ENCODE measurements around the gene ESYT1.
A peak's percentile ranks its signal among the peaks of the same experiment; 100 is the strongest.

ESYT1 gene

DNA sequence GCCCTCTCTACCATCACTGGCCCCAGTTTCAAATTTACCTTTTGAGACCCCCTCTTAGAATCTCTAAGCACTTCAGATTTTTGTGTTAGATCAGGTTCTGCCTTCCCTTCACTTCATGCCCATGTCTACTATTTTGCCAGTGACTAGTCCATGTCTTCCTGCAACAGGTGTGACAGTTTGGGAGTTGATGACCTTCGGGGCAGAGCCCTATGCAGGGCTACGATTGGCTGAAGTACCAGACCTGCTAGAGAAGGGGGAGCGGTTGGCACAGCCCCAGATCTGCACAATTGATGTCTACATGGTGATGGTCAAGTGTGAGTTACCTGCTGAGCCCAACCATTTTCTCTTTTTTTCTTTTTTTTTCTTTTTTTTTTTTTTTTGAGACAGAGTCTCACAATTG lies 29.5 kb upstream of the ESYT1 start:
- Mint-ChIP-seq H3K4me3 (no peak overlapping the region), H3K27me3 (no peaks in the 10 kb centered on the region), H3K36me3 (ENCODE audit: low read depth) (no peaks in the 10 kb centered on the region), H3K4me1 (ENCODE audit: low read depth) (peaks cover 26% of the 10 kb centered on the region), H3K27ac (no peak overlapping the region), H3K9me3 (no peaks in the 10 kb centered on the region)
- DNase-seq = no peak

DNA sequence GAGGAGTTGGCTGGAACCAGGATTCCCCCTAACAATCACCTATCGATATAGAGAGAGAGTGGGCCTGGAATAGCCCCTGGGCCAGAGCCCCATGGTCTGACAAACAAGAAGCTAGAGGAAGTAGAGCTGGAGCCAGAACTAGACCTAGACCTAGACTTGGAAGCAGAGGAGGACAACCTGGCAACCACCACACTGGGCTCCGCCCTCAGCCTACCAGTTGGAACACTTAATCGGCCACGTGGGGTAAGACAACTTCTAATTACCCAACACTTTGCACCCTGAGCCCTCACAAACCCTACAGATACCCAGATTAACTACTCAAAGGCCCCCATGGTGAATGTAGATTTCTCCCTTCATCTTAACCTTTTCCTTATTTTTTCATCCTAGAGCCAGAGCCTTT lies 28.3 kb upstream of the ESYT1 start:
- DNase-seq = no peak
- Mint-ChIP-seq H3K36me3 (ENCODE audit: low read depth) (peaks cover 8% of the 10 kb centered on the region), H3K4me1 (ENCODE audit: low read depth) (peaks cover 30% of the 10 kb centered on the region), H3K4me3 (no peak overlapping the region), H3K27me3 (no peaks in the 10 kb centered on the region), H3K9me3 (no peaks in the 10 kb centered on the region), H3K27ac (no peak overlapping the region)

DNA sequence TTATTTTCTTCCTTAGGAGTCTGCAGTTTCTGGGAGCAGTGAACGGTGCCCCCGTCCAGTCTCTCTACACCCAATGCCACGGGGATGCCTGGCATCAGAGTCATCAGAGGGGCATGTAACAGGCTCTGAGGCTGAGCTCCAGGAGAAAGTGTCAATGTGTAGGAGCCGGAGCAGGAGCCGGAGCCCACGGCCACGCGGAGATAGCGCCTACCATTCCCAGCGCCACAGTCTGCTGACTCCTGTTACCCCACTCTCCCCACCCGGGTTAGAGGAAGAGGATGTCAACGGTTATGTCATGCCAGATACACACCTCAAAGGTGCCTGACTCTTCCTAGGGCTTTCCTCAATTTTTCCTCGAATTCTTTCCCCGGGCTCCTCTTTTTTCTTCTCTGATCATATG lies 27.0 kb upstream of the ESYT1 start:
- Mint-ChIP-seq H3K27me3 (no peaks in the 10 kb centered on the region), H3K36me3 (ENCODE audit: low read depth) (peaks cover 21% of the 10 kb centered on the region), H3K4me3 (no peak overlapping the region), H3K27ac (peak overlapping the region; percentile 49), H3K4me1 (ENCODE audit: low read depth) (peaks cover 31% of the 10 kb centered on the region), H3K9me3 (no peaks in the 10 kb centered on the region)
- DNase-seq = no peak

DNA sequence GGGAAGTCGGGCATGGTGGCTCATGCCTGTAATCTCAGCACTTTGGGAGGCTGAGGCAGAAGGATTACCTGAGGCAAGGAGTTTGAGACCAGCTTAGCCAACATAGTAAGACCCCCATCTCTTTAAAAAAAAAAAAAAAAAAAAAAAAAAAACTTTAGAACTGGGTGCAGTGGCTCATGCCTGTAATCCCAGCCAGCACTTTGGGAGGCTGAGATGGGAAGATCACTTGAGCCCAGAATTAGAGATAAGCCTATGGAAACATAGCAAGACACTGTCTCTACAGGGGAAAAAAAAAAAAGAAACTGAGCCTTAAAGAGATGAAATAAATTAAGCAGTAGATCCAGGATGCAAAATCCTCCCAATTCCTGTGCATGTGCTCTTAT lies 25.4 kb upstream of the ESYT1 start:
- Mint-ChIP-seq H3K9me3 (no peaks in the 10 kb centered on the region), H3K27me3 (no peaks in the 10 kb centered on the region), H3K4me3 (peak overlapping the region; percentile 100), H3K27ac (peak overlapping the region; percentile 99), H3K36me3 (ENCODE audit: low read depth) (peaks cover 37% of the 10 kb centered on the region), H3K4me1 (ENCODE audit: low read depth) (peaks cover 44% of the 10 kb centered on the region)
- DNase-seq = no peak

DNA sequence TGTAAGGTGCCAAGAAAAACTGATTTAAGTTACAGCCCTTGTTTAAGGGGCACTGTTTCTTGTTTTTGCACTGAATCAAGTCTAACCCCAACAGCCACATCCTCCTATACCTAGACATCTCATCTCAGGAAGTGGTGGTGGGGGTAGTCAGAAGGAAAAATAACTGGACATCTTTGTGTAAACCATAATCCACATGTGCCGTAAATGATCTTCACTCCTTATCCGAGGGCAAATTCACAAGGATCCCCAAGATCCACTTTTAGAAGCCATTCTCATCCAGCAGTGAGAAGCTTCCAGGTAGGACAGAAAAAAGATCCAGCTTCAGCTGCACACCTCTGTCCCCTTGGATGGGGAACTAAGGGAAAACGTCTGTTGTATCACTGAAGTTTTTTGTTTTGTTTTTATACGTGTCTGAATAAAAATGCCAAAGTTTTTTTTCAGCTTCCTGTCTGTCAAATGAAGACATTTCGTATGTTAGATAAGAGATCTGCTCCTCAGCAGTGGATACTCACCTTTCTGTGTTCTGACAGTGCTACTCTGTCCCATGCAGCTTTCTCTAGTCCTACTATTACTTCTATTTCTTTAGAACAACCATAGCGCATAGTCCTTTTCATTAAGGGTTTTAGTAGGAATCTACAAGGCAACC lies 24.9 kb upstream of the ESYT1 start:
- Mint-ChIP-seq H3K27ac (peak overlapping the region; percentile 99), H3K4me3 (peak overlapping the region; percentile 100), H3K36me3 (ENCODE audit: low read depth) (peaks cover 42% of the 10 kb centered on the region), H3K27me3 (no peaks in the 10 kb centered on the region), H3K9me3 (no peaks in the 10 kb centered on the region), H3K4me1 (ENCODE audit: low read depth) (peaks cover 47% of the 10 kb centered on the region)
- DNase-seq = no peak

GRCh38 chr12:56103823-56104108 lies 24.3 kb upstream of the ESYT1 start:
- Mint-ChIP-seq H3K27me3 (no peaks in the 10 kb centered on the region), H3K4me3 (peak overlapping the region; percentile 100), H3K9me3 (no peaks in the 10 kb centered on the region), H3K4me1 (ENCODE audit: low read depth) (peaks cover 53% of the 10 kb centered on the region), H3K36me3 (ENCODE audit: low read depth) (peaks cover 48% of the 10 kb centered on the region), H3K27ac (peak overlapping the region; percentile 99)
- no peak for DNase-seq

DNA sequence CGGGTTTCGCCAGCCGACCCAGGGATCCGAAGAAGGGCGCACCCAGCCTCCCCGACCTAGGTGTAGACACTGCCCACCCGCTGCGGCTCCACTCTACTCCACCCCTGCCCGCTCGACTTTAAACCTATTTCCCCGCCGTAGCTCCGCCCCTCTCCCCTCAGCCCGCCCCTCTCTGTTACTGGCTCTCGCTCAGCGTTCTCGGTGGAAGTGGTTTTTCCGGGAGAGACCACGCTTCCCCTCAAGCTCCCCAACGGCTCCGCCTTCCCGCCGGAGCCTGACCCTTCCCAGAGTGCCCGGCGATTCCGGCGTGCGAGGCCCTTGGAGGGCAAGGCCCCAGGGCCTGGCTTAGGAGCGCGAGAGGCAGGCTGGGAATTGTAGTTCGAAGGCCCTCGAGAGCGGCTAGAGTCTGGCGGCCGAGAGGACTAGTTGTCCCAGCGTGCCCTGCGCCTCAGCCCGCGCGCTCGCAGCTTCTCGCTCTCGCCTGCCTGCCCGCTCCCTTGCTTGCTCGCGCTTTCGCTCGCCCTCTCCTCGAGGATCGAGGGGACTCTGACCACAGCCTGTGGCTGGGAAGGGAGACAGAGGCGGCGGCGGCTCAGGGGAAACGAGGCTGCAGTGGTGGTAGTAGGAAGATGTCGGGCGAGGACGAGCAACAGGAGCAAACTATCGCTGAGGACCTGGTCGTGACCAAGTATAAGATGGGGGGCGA lies 23.8 kb upstream of the ESYT1 start, which contains the start of gene PA2G4:
PA2G4 (plus strand) TSS at position 451 of the 706 bp plus-strand sequence; CDS start at position 630, 179 bp downstream.
- Mint-ChIP-seq H3K27ac (peak within 1 kb of the TSS; percentile 99), H3K9me3 (no peaks in the 10 kb centered on the region), H3K27me3 (no peaks in the 10 kb centered on the region), H3K4me3 (peak within 1 kb of the TSS; percentile 100), H3K36me3 (ENCODE audit: low read depth) (peaks cover 53% of the 10 kb centered on the region), H3K4me1 (ENCODE audit: low read depth) (peaks cover 53% of the 10 kb centered on the region)
- peak; percentile 97 for DNase-seq

DNA sequence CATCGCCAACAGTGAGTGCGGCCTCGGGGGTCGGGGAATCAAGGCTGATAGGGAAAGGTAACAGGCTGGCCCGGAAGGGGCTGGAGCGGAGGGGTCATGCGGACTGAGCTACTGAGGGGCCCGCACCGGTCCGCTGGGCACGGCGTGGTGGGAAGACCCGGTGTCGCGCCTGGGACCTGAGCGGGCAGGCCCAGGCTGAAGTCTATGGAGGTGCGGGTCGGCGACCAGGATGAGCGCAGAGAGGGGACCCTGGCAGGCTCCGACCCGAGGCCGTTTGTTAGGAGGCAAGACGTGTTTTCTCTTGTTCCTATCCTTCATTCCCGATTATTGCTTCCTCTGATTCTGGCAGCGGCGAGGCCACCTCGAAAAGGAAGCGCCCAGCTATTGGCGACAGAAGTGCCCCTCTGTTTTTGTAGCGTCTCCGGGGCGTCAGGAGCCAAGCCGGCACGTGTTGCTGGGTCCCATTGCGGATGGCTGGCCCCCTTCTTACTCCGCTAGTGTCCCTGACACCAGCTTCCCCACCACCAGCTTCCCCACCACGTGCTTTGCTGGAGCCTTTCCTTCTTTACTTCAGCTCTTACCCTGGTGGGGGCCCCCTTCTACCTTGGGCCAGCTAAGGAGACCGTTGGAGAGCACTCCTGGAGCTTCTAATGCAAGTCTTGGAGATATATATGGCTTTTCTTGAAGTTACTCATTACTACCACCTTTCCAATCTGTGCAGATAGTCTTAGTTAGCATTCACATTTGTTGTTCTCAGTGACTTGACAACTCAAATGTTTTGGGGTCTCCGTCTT lies 23.1 kb upstream of the ESYT1 start:
- H3K4me1 Mint-ChIP-seq (ENCODE audit: low read depth) = peaks cover 52% of the 10 kb centered on the region
- H3K9me3 Mint-ChIP-seq = no peaks in the 10 kb centered on the region
- peak overlapping the region; percentile 100 for H3K4me3 Mint-ChIP-seq
- peak overlapping the region; percentile 99 for H3K27ac Mint-ChIP-seq
- H3K27me3 Mint-ChIP-seq = no peaks in the 10 kb centered on the region
- DNase-seq = no peak
- H3K36me3 Mint-ChIP-seq (ENCODE audit: low read depth) = peaks cover 61% of the 10 kb centered on the region

DNA sequence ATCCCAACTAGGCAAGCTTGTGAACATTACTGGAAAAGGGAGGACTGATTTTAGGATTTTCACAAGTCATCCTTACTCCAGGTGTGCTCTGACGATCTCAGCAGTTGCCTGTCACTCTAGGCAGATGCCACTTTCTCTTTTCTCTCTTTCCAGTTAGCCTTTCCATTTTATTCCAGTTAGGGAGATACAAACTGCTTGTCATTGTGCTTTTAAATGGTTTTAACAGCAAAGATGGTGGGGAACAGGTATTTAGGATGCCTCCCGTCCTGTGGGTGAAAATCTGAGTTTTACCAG lies 22.5 kb upstream of the ESYT1 start:
- H3K4me1 Mint-ChIP-seq (ENCODE audit: low read depth) = peaks cover 55% of the 10 kb centered on the region
- no peaks in the 10 kb centered on the region for H3K27me3 Mint-ChIP-seq
- DNase-seq = no peak
- peak overlapping the region; percentile 100 for H3K4me3 Mint-ChIP-seq
- peaks cover 66% of the 10 kb centered on the region for H3K36me3 Mint-ChIP-seq (ENCODE audit: low read depth)
- H3K9me3 Mint-ChIP-seq = no peaks in the 10 kb centered on the region
- peak overlapping the region; percentile 99 for H3K27ac Mint-ChIP-seq

GRCh38 chr12:56107242-56107641 lies 20.8 kb upstream of the ESYT1 start:
- H3K9me3 Mint-ChIP-seq = no peaks in the 10 kb centered on the region
- H3K36me3 Mint-ChIP-seq (ENCODE audit: low read depth) = peaks cover 82% of the 10 kb centered on the region
- peak overlapping the region; percentile 80 for H3K27ac Mint-ChIP-seq
- no peak for DNase-seq
- peaks cover 46% of the 10 kb centered on the region for H3K4me1 Mint-ChIP-seq (ENCODE audit: low read depth)
- H3K27me3 Mint-ChIP-seq = no peaks in the 10 kb centered on the region
- peak overlapping the region; percentile 100 for H3K4me3 Mint-ChIP-seq

DNA sequence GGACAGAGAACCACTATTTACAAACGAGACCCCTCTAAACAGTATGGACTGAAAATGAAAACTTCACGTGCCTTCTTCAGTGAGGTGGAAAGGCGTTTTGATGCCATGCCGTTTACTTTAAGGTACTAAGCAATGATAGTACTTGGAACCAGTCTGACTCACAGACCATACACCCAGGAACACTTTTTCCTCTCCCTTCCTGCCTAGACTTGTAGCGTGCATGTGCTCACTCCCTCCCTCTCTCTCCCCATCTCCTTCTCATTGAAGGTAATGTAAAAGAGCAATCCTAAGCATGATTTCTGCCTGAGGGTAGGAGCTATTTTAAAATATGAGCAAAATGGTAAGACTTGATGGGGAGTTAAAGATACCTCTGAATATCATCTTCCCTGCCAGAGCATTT lies 17.5 kb upstream of the ESYT1 start:
- no peaks in the 10 kb centered on the region for H3K27me3 Mint-ChIP-seq
- H3K4me3 Mint-ChIP-seq = no peak overlapping the region
- no peak for DNase-seq
- H3K27ac Mint-ChIP-seq = peak overlapping the region; percentile 86
- peaks cover 96% of the 10 kb centered on the region for H3K36me3 Mint-ChIP-seq (ENCODE audit: low read depth)
- H3K4me1 Mint-ChIP-seq (ENCODE audit: low read depth) = peaks cover 39% of the 10 kb centered on the region
- no peaks in the 10 kb centered on the region for H3K9me3 Mint-ChIP-seq

GRCh38 chr12:56114084-56114483 lies 14.0 kb upstream of the ESYT1 start:
- Mint-ChIP-seq H3K27ac (peak overlapping the region; percentile 71), H3K36me3 (ENCODE audit: low read depth) (peaks cover 87% of the 10 kb centered on the region), H3K4me3 (no peak overlapping the region), H3K4me1 (ENCODE audit: low read depth) (peaks cover 30% of the 10 kb centered on the region), H3K27me3 (no peaks in the 10 kb centered on the region), H3K9me3 (no peaks in the 10 kb centered on the region)
- DNase-seq = no peak

DNA sequence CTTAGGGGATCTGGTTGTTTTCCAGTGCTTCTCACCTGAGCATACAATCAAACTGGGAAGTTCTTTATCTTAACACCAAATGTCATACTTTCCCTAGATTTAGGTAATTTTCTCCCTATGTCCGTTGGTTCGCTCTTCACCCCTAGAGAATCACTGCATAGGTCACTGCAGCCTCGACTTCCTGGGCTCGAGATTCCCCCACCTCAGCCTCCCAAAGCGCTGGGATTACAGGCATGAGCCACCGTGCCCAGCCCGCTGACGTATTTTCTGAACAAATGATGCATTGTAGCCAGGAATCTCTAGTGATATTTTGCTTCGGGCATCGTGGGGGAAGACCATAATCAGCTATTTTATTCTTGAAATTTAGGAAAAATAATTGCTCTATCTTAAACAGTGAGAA lies 12.7 kb upstream of the ESYT1 start:
- DNase-seq = no peak
- H3K4me1 Mint-ChIP-seq (ENCODE audit: low read depth) = peaks cover 41% of the 10 kb centered on the region
- H3K9me3 Mint-ChIP-seq = no peaks in the 10 kb centered on the region
- H3K27ac Mint-ChIP-seq = peak overlapping the region; percentile 100
- peaks cover 80% of the 10 kb centered on the region for H3K36me3 Mint-ChIP-seq (ENCODE audit: low read depth)
- peak overlapping the region; percentile 96 for H3K4me3 Mint-ChIP-seq
- H3K27me3 Mint-ChIP-seq = no peaks in the 10 kb centered on the region

GRCh38 chr12:56116267-56117081 lies 11.6 kb upstream of the ESYT1 start, which contains the start of gene RPL41:
Gene RPL41 (plus strand): TSS chr12:56116633.
- Mint-ChIP-seq H3K4me3 (peak within 1 kb of the TSS; percentile 96), H3K36me3 (ENCODE audit: low read depth) (peaks cover 80% of the 10 kb centered on the region), H3K27me3 (no peaks in the 10 kb centered on the region), H3K4me1 (ENCODE audit: low read depth) (peaks cover 45% of the 10 kb centered on the region), H3K27ac (peak within 1 kb of the TSS; percentile 100), H3K9me3 (no peaks in the 10 kb centered on the region)
- peak; percentile 97 for DNase-seq

Data from activated T-cell treated with anti-CD3 and anti-CD28 coated beads, Interleukin-2, amount 50 U/mL, for 24 hours (primary cell).